NB4 (cell line): ENCODE results near the gene KIRREL3.

Source experiments
- CTCF ChIP-seq: IDR thresholded peaks from one replicate; pipeline ENCODE4 v1.5.1; 2012; ENCODE audit warnings: low read depth, low read length
- MYC ChIP-seq: IDR thresholded peaks from 2 replicates; pipeline ENCODE4 v1.6.1; 2011; ENCODE audit warnings: low read depth, low read length
- POLR2A ChIP-seq: IDR thresholded peaks from 2 replicates; pipeline ENCODE4 v1.6.1; 2011; ENCODE audit warnings: mild to moderate bottlenecking; ENCODE audit not compliant: insufficient read length; ENCODE audit errors: extremely low read depth
- TF ChIP-seq, protein P1 (sequence below): IDR thresholded peaks from 2 replicates; pipeline ENCODE4 v1.6.1; 2011; ENCODE audit warnings: low read depth, low read length

- no peak for TF ChIP-seq CTCF
- TF ChIP-seq, protein P1, sequence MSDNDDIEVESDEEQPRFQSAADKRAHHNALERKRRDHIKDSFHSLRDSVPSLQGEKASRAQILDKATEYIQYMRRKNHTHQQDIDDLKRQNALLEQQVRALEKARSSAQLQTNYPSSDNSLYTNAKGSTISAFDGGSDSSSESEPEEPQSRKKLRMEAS: no peak
- no peak for TF ChIP-seq POLR2A
- TF ChIP-seq MYC: no peak
Observed at GRCh38 chr11:126384449-126385070, 616.0 kb downstream of the KIRREL3 start.
